Tibial nerve (tissue), 4 donors: ENCODE data around the gene IGHMBP2. TPM values are rescaled to one million over a fixed set of nuclear protein-coding genes. Genes with fewer than 3 reads are reported as not detected.

ENCODE experiments used
- DNase-seq, 2 donors: peaks; one replicate each; pipeline ENCODE4 v3.0.0-alpha.2; 2019; ENCODE audit warnings: low spot score in 2 of 2
- H3K27ac ChIP-seq, 4 donors: fragments of 200-600 bp; sonication (generic) in 3 of 4; one replicate each; pipeline ENCODE4 v1.5.1; 2017 to 2019; ENCODE audit warnings: mild to moderate bottlenecking in 1 of 4
- H3K27me3 ChIP-seq, 2 donors: fragments of 200-600 bp; sonication (generic) in 1 of 2; one replicate each; pipeline versions ENCODE4 v1.5.1 to v1.6.0; 2017 to 2019
- H3K36me3 ChIP-seq, 3 donors: fragments of 200-600 bp; sonication (generic); one replicate each; pipeline ENCODE4 v1.5.1; 2018 to 2019
- H3K4me1 ChIP-seq, 4 donors: fragments of 200-600 bp; sonication (generic) in 3 of 4; one replicate each; pipeline ENCODE4 v1.5.1; 2017 to 2019
- H3K4me3 ChIP-seq, 4 donors: fragments of 200-600 bp; sonication (generic) in 3 of 4; one replicate each; pipeline ENCODE4 v1.5.1; 2017 to 2019; ENCODE audit warnings: mild to moderate bottlenecking in 1 of 4, moderate library complexity in 1 of 4
- H3K9me3 ChIP-seq, 4 donors: fragments of 200-600 bp; sonication (generic) in 3 of 4; one replicate each; pipeline ENCODE4 v1.5.1; 2017 to 2019
- EP300 ChIP-seq, 2 donors: sonication (generic); formaldehyde crosslinking; IDR thresholded peaks; one replicate each; pipeline ENCODE4 v1.6.1; 2017; ENCODE audit warnings: antibody characterized with exemption in 2 of 2, mild to moderate bottlenecking in 1 of 2
- POLR2A ChIP-seq, 2 donors: fragments of 450-650 bp; IDR thresholded peaks; one replicate each; pipeline ENCODE4 v1.6.1; 2017; ENCODE audit warnings: antibody characterized with exemption in 2 of 2, mild to moderate bottlenecking in 2 of 2, moderate library complexity in 2 of 2
- WGBS, 2 donors: methylation state at CpG; one replicate each; pipeline ENCODE4 v1.1.5; 2018; 5-methylcytosine and 5-hydroxymethylcytosine counted together
- total RNA-seq, 4 donors: library from RNA; depleted of rRNA; stranded (reverse); fragments of >200 nt; gene quantifications; one replicate each; pipeline ENCODE4 v1.1.0, GENCODE V29; 2016
- TF ChIP-seq, protein P1 (sequence below), 5 experiments: fragments of 200-600 bp in 3 of 5; fragments of 450-650 bp in 2 of 5; sonication (generic) in 3 of 5; IDR thresholded peaks; one replicate each; pipeline ENCODE4 v1.5.1; 2016 to 2019; ENCODE audit warnings: antibody characterized with exemption in 5 of 5, mild to moderate bottlenecking in 3 of 5, moderate library complexity in 2 of 5

IGHMBP2 gene
- total RNA-seq, 4 donors from 2014 or later: 12.9 to 29.4 (median 22.3) TPM

GRCh38 chr11:68946416-68947090 lies 42.9 kb downstream of the IGHMBP2 start:
- peak in 1 of 2 donors; percentile 23 for DNase-seq
- peaks cover 0 to 4% (median 0%) of the 10 kb centered on the region in 3 donors for H3K36me3 ChIP-seq
- peak overlapping the region in 3 of 4 donors; percentile 52 to 76 (median 75) for H3K27ac ChIP-seq
- H3K4me1 ChIP-seq: peaks cover 0 to 42% (median 7%) of the 10 kb centered on the region in 4 donors
- no peaks in the 10 kb centered on the region for H3K9me3 ChIP-seq
- H3K4me3 ChIP-seq: no peak overlapping the region
- TF ChIP-seq EP300 (IDR thresholded peaks at IDR 0.05): peak in 1 of 2 donors; percentile 41
- TF ChIP-seq, protein P1, sequence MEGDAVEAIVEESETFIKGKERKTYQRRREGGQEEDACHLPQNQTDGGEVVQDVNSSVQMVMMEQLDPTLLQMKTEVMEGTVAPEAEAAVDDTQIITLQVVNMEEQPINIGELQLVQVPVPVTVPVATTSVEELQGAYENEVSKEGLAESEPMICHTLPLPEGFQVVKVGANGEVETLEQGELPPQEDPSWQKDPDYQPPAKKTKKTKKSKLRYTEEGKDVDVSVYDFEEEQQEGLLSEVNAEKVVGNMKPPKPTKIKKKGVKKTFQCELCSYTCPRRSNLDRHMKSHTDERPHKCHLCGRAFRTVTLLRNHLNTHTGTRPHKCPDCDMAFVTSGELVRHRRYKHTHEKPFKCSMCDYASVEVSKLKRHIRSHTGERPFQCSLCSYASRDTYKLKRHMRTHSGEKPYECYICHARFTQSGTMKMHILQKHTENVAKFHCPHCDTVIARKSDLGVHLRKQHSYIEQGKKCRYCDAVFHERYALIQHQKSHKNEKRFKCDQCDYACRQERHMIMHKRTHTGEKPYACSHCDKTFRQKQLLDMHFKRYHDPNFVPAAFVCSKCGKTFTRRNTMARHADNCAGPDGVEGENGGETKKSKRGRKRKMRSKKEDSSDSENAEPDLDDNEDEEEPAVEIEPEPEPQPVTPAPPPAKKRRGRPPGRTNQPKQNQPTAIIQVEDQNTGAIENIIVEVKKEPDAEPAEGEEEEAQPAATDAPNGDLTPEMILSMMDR (IDR thresholded peaks at IDR 0.05): no peak
- H3K27me3 ChIP-seq: no peaks in the 10 kb centered on the region
- 34 to 39% methylated on average over 15 to 18 of the region's 18 CpGs for WGBS, 2 donors

DNA sequence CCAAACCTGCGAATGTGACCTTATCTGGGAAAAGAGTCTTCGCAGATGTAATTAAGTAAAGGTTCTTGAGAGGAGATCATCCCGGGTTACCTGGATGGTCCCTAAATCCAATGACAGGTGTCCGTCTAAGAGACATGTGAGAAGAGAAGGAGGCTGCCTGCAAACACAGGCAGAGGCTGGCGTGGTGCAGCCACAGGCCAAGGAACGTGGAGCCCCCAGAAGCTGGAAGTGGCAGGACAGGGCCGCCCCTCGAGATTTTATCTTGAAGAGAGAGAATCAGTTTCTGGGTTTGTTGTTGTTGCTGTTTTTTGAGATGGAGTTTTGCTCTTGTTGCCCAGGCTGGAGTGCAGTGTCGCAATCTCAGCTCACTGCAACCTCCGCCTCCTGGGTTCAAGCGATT lies 43.5 kb downstream of the IGHMBP2 start:
- Histone ChIP-seq H3K27me3 (no peaks in the 10 kb centered on the region), H3K27ac (peak overlapping the region in 1 of 4 donors; percentile 75), H3K4me3 (no peak overlapping the region), H3K4me1 (peaks cover 0 to 37% (median 7%) of the 10 kb centered on the region in 4 donors), H3K36me3 (no peaks in the 10 kb centered on the region), H3K9me3 (no peaks in the 10 kb centered on the region)
- TF ChIP-seq EP300 (IDR thresholded peaks at IDR 0.05) (no peak), POLR2A (IDR thresholded peaks at IDR 0.05) (no peak)
- TF ChIP-seq, protein P1 (IDR thresholded peaks at IDR 0.05): no peak
- no peak for DNase-seq
- 81% methylated on average over 11 of the region's 11 CpGs for WGBS, 2 donors

DNA sequence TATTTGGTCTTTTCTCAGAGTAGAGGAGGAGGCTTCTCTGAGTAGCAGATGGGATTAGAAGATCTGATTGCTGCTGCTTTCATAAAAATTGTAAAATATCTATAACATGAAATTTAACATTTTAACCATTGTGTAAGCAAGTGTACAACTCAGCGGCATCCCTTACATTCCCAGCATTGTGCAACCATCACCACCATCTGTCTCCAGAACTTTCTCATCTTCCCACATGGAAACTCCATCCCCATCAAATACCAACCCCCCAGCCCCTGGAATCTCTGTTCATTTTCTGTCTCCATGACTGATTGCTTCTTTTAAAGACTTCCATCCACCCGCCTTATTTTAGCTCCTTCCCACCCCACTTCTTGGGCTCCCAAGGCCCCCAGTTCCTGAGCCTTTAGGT lies 44.8 kb downstream of the IGHMBP2 start:
- 62 to 95% methylated on average over 2 of the region's 2 CpGs for WGBS, 2 donors
- DNase-seq: no peak
- no peaks in the 10 kb centered on the region for H3K27me3 ChIP-seq
- peaks cover 0 to 24% (median 2%) of the 10 kb centered on the region in 4 donors for H3K4me1 ChIP-seq
- TF ChIP-seq, protein P1 (IDR thresholded peaks at IDR 0.05): no peak
- TF ChIP-seq POLR2A (IDR thresholded peaks at IDR 0.05) (no peak), EP300 (IDR thresholded peaks at IDR 0.05) (no peak)
- H3K36me3 ChIP-seq: no peaks in the 10 kb centered on the region
- no peaks in the 10 kb centered on the region for H3K9me3 ChIP-seq
- no peak overlapping the region for H3K27ac ChIP-seq
- no peak overlapping the region for H3K4me3 ChIP-seq

DNA sequence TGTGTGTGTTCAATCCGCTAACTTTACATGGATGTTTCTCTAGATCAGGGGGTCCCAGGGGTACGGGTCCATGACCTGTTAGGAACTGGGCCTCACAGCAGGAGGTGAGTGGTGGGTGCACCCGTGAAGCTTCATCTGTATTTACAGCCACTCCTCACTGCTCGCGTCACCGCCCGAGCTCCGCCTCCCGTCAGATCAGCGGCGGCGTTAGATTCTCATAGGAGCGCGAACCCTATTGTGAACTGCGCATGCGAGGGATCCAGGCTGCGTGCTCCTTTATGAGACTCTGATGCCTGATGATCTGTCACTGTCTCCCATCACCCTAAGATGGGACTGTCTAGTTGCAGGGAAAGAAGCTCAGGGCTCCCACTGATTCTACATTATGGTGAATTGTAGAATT lies 45.2 kb downstream of the IGHMBP2 start:
- H3K27me3 ChIP-seq: no peaks in the 10 kb centered on the region
- peaks cover 0 to 19% (median 2%) of the 10 kb centered on the region in 4 donors for H3K4me1 ChIP-seq
- H3K36me3 ChIP-seq: no peaks in the 10 kb centered on the region
- H3K4me3 ChIP-seq: no peak overlapping the region
- H3K9me3 ChIP-seq: no peaks in the 10 kb centered on the region
- H3K27ac ChIP-seq: no peak overlapping the region
- 93 to 94% methylated on average over 17 of the region's 17 CpGs for WGBS, 2 donors
- no peak for DNase-seq
- TF ChIP-seq POLR2A (IDR thresholded peaks at IDR 0.05) (no peak), EP300 (IDR thresholded peaks at IDR 0.05) (no peak)
- TF ChIP-seq, protein P1 (IDR thresholded peaks at IDR 0.05): no peak

- Histone ChIP-seq H3K36me3 (no peaks in the 10 kb centered on the region), H3K9me3 (no peaks in the 10 kb centered on the region), H3K27ac (no peak overlapping the region), H3K27me3 (no peaks in the 10 kb centered on the region), H3K4me3 (no peak overlapping the region), H3K4me1 (peaks cover 0 to 22% (median 4%) of the 10 kb centered on the region in 4 donors)
- DNase-seq: no peak
- 55 to 62% methylated on average over 5 of the region's 5 CpGs for WGBS, 2 donors
- TF ChIP-seq, protein P1 (IDR thresholded peaks at IDR 0.05): no peak
- no peak for TF ChIP-seq EP300 (IDR thresholded peaks at IDR 0.05)
- no peak for TF ChIP-seq POLR2A (IDR thresholded peaks at IDR 0.05)
Measured at GRCh38 chr11:68950270-68950669, 46.6 kb downstream of the IGHMBP2 start.
